ENCODE results near the gene VPS8. TPM values are rescaled to one million over a fixed set of nuclear protein-coding genes. Genes with fewer than 3 reads are reported as not detected.
A peak's percentile ranks its signal among the peaks of the same experiment; 100 is the strongest.

The VPS8 gene
- total and polyA plus RNA-seq, 7 donors, result 11.4 to 52.6 (median 30.8) TPM

GRCh38 chr3:184965639-184966430, 153.9 kb downstream of the VPS8 start:
- intact Hi-C loops (cut with DNase I), result no loop called here
- Histone ChIP-seq H3K9me3 (no peaks in the 10 kb centered on the region), H3K27ac (no peak overlapping the region), H3K36me3 (ENCODE audit: insufficient read depth in 1 of 2, low read depth in 1 of 2) (peaks cover 0 to 81% of the 10 kb centered on the region in 2 donors), H3K27me3 (ENCODE audit: insufficient read depth in 3 of 3, low read length in 2 of 3) (no peaks in the 10 kb centered on the region), H3K4me1 (no peaks in the 10 kb centered on the region), H3K4me3 (no peak overlapping the region)
- WGBS, 3 donors, result 88 to 91% (median 90%) methylated on average over 6 of the region's 6 CpGs
- TF ChIP-seq, protein P1, sequence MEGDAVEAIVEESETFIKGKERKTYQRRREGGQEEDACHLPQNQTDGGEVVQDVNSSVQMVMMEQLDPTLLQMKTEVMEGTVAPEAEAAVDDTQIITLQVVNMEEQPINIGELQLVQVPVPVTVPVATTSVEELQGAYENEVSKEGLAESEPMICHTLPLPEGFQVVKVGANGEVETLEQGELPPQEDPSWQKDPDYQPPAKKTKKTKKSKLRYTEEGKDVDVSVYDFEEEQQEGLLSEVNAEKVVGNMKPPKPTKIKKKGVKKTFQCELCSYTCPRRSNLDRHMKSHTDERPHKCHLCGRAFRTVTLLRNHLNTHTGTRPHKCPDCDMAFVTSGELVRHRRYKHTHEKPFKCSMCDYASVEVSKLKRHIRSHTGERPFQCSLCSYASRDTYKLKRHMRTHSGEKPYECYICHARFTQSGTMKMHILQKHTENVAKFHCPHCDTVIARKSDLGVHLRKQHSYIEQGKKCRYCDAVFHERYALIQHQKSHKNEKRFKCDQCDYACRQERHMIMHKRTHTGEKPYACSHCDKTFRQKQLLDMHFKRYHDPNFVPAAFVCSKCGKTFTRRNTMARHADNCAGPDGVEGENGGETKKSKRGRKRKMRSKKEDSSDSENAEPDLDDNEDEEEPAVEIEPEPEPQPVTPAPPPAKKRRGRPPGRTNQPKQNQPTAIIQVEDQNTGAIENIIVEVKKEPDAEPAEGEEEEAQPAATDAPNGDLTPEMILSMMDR (IDR thresholded peaks at IDR 0.05), result no peak
- ATAC-seq, result no peak
- no peak for DNase-seq

DNA sequence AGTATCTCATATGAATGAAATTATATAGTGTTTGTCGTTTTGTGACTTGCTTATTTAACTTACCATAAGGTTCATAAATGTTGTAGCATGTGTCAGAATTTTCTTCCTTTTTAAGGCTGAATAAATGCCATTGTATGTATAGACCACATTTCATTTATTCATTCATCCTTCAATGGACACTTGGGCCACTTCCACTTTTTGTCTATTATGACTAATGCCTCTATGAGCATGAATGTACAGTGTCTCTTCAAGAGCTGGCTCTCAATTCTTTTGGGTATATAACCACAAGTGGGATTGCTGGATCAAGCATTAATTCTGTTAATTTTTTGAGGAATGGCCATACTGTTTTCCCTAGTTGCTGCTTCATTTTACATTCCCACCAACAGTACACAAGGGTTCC, 156.1 kb downstream of the VPS8 start:
- Histone ChIP-seq H3K36me3 (ENCODE audit: insufficient read depth in 1 of 2, low read depth in 1 of 2) (peaks cover 6 to 86% of the 10 kb centered on the region in 2 donors), H3K4me1 (no peaks in the 10 kb centered on the region), H3K27me3 (ENCODE audit: insufficient read depth in 3 of 3, low read length in 2 of 3) (no peaks in the 10 kb centered on the region), H3K27ac (no peak overlapping the region), H3K9me3 (no peaks in the 10 kb centered on the region), H3K4me3 (no peak overlapping the region)
- TF ChIP-seq, protein P1 (IDR thresholded peaks at IDR 0.05), result no peak
- DNase-seq (no peak), ATAC-seq (no peak)
- intact Hi-C loops (cut with DNase I), result no loop called here
- WGBS, 3 donors, result 95 to 100% (median 97%) methylated on average over 1 of the region's 1 CpG

GRCh38 chr3:184970186-184970585, 158.2 kb downstream of the VPS8 start:
- Histone ChIP-seq H3K9me3 (peaks cover 6% of the 10 kb centered on the region), H3K27ac (no peak overlapping the region)
- ATAC-seq, result no peak

DNA sequence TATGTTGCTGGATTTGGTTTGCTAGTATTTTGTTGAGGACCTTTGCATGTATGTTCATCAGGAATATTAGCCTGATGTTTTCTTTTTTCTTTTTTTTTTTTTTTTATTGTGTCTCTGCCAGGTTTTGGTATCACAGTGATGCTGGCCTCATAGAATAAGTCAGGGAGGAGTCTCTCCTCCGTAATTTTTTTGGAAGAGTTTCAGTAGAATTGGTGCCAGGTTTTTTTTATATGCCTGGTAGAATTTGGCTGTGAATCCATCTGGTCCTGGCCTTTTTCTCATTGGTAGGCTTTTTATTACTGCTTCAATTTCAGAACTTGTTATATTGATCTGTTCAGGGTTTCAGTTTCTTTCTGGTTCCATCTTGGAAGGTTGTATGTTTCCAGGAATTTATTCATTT, 165.8 kb downstream of the VPS8 start:
- Histone ChIP-seq H3K27ac (no peak overlapping the region), H3K9me3 (peaks cover 6% of the 10 kb centered on the region), H3K4me1 (peaks cover 6% of the 10 kb centered on the region), H3K27me3 (ENCODE audit: insufficient read depth in 3 of 3, low read length in 2 of 3) (no peaks in the 10 kb centered on the region), H3K36me3 (ENCODE audit: insufficient read depth in 1 of 2, low read depth in 1 of 2) (peaks cover 2 to 32% of the 10 kb centered on the region in 2 donors), H3K4me3 (no peak overlapping the region)
- TF ChIP-seq, protein P1 (IDR thresholded peaks at IDR 0.05), result no peak
- DNase-seq, result no peak
- WGBS, 3 donors, result 5 to 12% (median 6%) methylated on average over 1 of the region's 1 CpG
- intact Hi-C loops (cut with DNase I), result no loop called here
- ATAC-seq, result peak in 1 of 4 donors; percentile 24

More at GRCh38 chr3:184970186-184970585, 158.2 kb downstream of the VPS8 start:
- 91 to 99% (median 92%) methylated on average over 3 of the region's 3 CpGs for WGBS, 3 donors
- Histone ChIP-seq H3K27me3 (ENCODE audit: insufficient read depth in 3 of 3, low read length in 2 of 3) (no peaks in the 10 kb centered on the region), H3K4me3 (no peak overlapping the region), H3K4me1 (no peaks in the 10 kb centered on the region), H3K36me3 (ENCODE audit: insufficient read depth in 1 of 2, low read depth in 1 of 2) (peaks cover 6 to 82% of the 10 kb centered on the region in 2 donors)
- intact Hi-C loops (cut with DNase I), result no loop called here
- DNase-seq, result no peak
- TF ChIP-seq, protein P1 (IDR thresholded peaks at IDR 0.05), result no peak
